ENCODE data around the gene GSDME.

DNA sequence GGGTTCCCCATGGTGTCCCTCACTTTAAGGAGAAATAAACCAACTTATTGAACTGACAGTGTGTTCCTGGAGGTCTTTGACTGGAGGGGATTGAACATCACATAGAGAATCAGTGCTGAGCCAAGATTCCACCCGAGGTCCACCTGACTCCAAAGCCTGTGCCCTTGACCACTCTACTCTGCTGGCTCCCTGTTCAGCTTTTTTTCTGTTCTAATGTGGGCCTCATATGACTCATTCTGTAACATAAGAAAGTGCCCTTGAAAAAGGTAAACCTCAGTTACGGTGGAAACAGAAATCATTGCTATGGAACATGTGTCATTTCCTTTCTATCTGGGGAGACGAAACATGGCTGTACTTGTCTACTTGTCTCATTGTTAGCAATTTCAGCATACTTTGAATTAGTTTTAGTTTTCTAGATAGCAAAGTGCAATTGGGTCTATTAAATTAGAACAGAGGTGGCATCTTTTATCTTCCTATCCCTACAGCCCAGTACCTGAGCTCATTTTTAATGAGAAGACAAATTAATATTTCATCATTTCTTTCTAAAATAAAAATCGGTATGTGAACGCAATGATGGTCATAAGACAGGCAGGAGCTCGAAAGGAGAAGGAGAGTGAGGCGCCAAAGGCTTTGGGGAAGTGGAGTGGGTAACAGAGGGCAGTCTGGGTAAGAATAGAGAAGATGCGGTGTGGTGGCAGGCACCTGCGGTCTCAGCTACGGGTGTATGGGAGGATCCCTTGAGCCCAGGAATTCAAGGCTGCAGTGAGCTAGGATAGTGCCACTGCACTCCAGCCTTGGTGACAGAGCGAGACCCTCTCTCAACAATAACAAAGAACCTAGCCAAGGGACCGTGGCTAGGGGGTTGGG is 1.5 kb downstream of the GSDME start:
- TF ChIP-seq, protein P1, sequence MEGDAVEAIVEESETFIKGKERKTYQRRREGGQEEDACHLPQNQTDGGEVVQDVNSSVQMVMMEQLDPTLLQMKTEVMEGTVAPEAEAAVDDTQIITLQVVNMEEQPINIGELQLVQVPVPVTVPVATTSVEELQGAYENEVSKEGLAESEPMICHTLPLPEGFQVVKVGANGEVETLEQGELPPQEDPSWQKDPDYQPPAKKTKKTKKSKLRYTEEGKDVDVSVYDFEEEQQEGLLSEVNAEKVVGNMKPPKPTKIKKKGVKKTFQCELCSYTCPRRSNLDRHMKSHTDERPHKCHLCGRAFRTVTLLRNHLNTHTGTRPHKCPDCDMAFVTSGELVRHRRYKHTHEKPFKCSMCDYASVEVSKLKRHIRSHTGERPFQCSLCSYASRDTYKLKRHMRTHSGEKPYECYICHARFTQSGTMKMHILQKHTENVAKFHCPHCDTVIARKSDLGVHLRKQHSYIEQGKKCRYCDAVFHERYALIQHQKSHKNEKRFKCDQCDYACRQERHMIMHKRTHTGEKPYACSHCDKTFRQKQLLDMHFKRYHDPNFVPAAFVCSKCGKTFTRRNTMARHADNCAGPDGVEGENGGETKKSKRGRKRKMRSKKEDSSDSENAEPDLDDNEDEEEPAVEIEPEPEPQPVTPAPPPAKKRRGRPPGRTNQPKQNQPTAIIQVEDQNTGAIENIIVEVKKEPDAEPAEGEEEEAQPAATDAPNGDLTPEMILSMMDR (IDR thresholded peaks at IDR 0.05) = no peak
- no peak for TF ChIP-seq POLR2A (IDR thresholded peaks at IDR 0.05)
